Measurements from ENCODE around the gene MYO3A. TPM values are rescaled to one million over a fixed set of nuclear protein-coding genes. Genes with fewer than 3 reads are reported as not detected.

The MYO3A gene
- total RNA-seq, 4 donors from 2014 or later: 0.12 to 0.67 (median 0.47) TPM; not detected in 1

DNA sequence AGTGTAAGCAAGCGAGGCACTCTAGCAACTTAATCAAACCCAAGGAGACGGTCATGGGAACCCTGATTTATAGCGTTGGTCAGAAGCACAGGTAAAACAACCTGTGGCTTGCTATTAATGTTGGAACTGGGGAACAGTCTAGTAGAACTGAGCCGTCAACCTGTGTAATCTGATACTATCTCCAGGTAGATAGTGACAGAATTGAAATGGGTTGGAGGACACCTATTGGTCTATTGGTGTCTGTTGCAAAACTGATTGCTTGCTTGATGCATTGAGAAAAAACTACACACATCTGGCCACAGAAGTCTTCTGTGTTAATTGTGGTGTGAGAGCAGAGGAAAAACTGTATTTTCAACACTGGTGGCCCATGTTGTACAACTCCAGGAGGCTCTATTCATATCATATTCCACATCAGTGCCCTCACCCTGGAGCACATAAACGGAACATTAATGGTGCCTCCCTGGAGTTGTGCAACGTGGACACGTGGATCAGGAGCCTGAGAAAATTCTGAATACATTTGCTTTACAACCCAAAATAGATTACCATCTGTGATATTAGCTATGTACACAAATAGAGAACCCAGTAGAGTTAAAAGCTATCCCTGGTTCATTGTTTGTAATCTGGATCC is 112.2 kb downstream of the MYO3A start:
- no peak overlapping the region for H3K4me3 ChIP-seq
- H3K4me1 ChIP-seq: no peaks in the 10 kb centered on the region
- no peak for ATAC-seq
- H3K27ac ChIP-seq: no peak overlapping the region
- no peak for TF ChIP-seq POLR2A (IDR thresholded peaks at IDR 0.05)
- TF ChIP-seq POLR2AphosphoS5 (IDR thresholded peaks at IDR 0.05): no peak
- no peak for TF ChIP-seq CTCF (IDR thresholded peaks at IDR 0.05)
- no peak for TF ChIP-seq EP300 (IDR thresholded peaks at IDR 0.05)
- no peaks in the 10 kb centered on the region for H3K9me3 ChIP-seq
- no peaks in the 10 kb centered on the region for H3K27me3 ChIP-seq
- 56 to 75% methylated on average over 7 of the region's 7 CpGs for WGBS, 2 donors (ENCODE audit: low coverage in 1 of 2)
- no peaks in the 10 kb centered on the region for H3K36me3 ChIP-seq

- H3K27ac ChIP-seq: no peak overlapping the region
- H3K4me3 ChIP-seq: no peak overlapping the region
- no peak for ATAC-seq
- no peaks in the 10 kb centered on the region for H3K4me1 ChIP-seq
- TF ChIP-seq CTCF (IDR thresholded peaks at IDR 0.05) (no peak), POLR2AphosphoS5 (IDR thresholded peaks at IDR 0.05) (no peak)
- H3K36me3 ChIP-seq: no peaks in the 10 kb centered on the region
- WGBS, 2 donors (ENCODE audit: low coverage in 1 of 2): 60 to 80% methylated on average over 1 to 2 of the region's 2 CpGs
- no peaks in the 10 kb centered on the region for H3K9me3 ChIP-seq
- no peaks in the 10 kb centered on the region for H3K27me3 ChIP-seq
Observed at GRCh38 chr10:26048756-26049155, 114.7 kb downstream of the MYO3A start.

DNA sequence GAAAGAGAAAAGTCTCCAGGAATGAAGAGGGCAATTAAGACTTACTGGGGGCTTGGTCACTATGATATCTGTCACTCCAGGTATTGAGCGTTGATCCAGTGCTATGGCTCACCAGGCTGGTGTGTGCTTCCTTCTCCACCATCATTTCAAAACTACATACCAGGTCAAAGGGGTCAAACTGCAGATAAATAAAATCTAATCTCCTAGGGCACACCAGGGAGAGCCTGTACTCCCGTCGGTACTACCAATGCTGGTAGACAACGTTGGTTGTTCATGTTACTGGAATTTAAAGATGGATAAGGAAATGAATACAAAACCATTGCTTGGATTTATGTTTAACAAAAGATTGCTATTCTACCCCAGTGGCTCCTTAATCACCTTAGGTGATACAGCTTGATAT is 118.3 kb downstream of the MYO3A start:
- TF ChIP-seq POLR2A (IDR thresholded peaks at IDR 0.05): no peak
- TF ChIP-seq POLR2AphosphoS5 (IDR thresholded peaks at IDR 0.05): no peak
- TF ChIP-seq CTCF (IDR thresholded peaks at IDR 0.05): no peak
- TF ChIP-seq EP300 (IDR thresholded peaks at IDR 0.05): no peak
- WGBS, 2 donors (ENCODE audit: low coverage in 1 of 2): 63 to 81% methylated on average over 3 to 4 of the region's 4 CpGs
- Histone ChIP-seq H3K4me1 (no peaks in the 10 kb centered on the region), H3K9me3 (peaks cover 0 to 7% (median 0%) of the 10 kb centered on the region in 3 donors), H3K27ac (no peak overlapping the region), H3K36me3 (no peaks in the 10 kb centered on the region), H3K27me3 (no peaks in the 10 kb centered on the region), H3K4me3 (no peak overlapping the region)
- ATAC-seq: no peak

DNA sequence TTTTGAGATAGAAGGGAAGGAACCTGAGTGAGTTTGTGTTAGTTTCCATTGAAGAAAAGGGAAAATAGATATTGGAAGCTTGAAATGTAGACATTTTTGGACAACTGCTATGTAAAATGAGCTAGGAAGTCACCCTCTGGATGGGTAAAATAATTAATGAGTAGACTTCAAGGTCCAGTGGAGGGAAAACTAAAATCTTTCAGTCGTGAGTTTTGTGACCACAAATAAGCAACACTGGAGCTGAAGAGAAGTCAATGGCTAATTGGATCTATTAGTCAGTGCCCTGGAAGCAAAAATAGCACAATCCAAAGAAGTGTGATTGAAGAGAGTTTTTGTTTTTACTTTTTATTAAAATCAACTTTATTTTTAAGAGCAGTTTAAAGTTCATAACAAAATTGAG is 123.4 kb downstream of the MYO3A start:
- Histone ChIP-seq H3K27me3 (no peaks in the 10 kb centered on the region), H3K36me3 (no peaks in the 10 kb centered on the region), H3K4me1 (no peaks in the 10 kb centered on the region), H3K27ac (no peak overlapping the region), H3K9me3 (peaks cover 0 to 7% (median 0%) of the 10 kb centered on the region in 3 donors), H3K4me3 (no peak overlapping the region)
- TF ChIP-seq POLR2AphosphoS5 (IDR thresholded peaks at IDR 0.05) (no peak), CTCF (IDR thresholded peaks at IDR 0.05) (no peak), EP300 (IDR thresholded peaks at IDR 0.05) (no peak), POLR2A (IDR thresholded peaks at IDR 0.05) (no peak)
- 67 to 75% methylated on average over 1 of the region's 1 CpG for WGBS, 2 donors (ENCODE audit: low coverage in 1 of 2)
- ATAC-seq: no peak

- Histone ChIP-seq H3K36me3 (no peaks in the 10 kb centered on the region), H3K4me1 (no peaks in the 10 kb centered on the region), H3K4me3 (no peak overlapping the region), H3K9me3 (no peaks in the 10 kb centered on the region), H3K27ac (no peak overlapping the region), H3K27me3 (no peaks in the 10 kb centered on the region)
- no peak for ATAC-seq
- TF ChIP-seq POLR2AphosphoS5 (IDR thresholded peaks at IDR 0.05): no peak
- no peak for TF ChIP-seq CTCF (IDR thresholded peaks at IDR 0.05)
- TF ChIP-seq EP300 (IDR thresholded peaks at IDR 0.05): no peak
- TF ChIP-seq POLR2A (IDR thresholded peaks at IDR 0.05): no peak
Observed at GRCh38 chr10:26064106-26064505, 130.1 kb downstream of the MYO3A start.

All from gastroesophageal sphincter (tissue), 4 donors.